DOHH2 (cell line): ENCODE measurements around the gene LSAMP.

Experiments used
- EZH2phosphoT487 ChIP-seq: fragments of 200-600 bp; sonication (generic); IDR thresholded peaks from 2 replicates; pipeline ENCODE4 v1.6.1; 2017; ENCODE audit warnings: borderline replicate concordance, mild to moderate bottlenecking, antibody characterized with exemption, low read length, moderate library complexity, mixed read lengths
- TF ChIP-seq, protein P1 (sequence below): fragments of 200-600 bp; sonication (generic); IDR thresholded peaks from one replicate; pipeline ENCODE4 v1.5.1; 2014; ENCODE audit warnings: antibody characterized with exemption, mild to moderate bottlenecking, low read depth, low read length; ENCODE audit not compliant: poor library complexity, severe bottlenecking

DNA sequence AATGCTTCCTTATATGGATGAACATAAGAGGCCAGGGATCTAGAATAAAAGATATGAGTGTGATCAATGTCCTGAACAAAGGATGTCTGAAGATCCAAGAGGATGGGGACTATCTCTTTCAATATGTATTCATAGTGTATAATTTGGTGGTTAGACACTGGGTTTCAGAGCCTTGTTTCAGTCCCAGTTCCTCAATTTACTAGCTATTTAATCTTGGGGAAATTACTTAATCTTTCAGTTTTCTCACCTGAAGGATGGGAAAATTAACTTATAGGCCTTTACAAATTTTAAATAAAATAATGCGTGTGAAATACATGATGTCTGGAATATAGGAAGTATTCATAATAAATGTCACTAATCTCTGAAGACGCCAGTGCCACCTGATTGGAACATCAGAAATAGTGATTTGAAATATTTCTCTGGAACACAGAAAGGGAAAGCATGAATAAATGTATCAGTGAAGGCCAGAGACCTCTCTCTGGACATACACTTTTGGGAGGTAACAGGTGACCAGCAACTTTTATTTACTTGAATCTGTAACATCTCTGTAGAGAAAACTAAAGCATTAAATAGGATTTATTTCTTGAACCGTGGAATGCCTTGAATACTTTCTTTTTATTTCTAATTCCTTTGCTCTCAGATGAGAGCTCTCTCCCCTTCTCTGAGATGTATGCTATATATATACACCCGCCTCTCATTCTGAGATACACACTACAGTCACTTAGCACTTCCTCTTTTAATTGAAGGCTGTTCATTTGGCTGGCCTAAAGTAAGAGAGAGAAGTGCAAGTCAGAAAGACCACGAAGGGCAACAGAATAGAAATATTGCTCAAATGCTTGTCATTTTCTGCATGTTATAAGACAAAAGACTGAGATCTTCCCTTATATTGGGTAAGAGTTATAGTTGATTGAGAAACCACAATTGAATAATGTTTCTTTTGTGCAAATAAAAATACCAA, 407.1 kb downstream of the LSAMP start:
- TF ChIP-seq, protein P1, sequence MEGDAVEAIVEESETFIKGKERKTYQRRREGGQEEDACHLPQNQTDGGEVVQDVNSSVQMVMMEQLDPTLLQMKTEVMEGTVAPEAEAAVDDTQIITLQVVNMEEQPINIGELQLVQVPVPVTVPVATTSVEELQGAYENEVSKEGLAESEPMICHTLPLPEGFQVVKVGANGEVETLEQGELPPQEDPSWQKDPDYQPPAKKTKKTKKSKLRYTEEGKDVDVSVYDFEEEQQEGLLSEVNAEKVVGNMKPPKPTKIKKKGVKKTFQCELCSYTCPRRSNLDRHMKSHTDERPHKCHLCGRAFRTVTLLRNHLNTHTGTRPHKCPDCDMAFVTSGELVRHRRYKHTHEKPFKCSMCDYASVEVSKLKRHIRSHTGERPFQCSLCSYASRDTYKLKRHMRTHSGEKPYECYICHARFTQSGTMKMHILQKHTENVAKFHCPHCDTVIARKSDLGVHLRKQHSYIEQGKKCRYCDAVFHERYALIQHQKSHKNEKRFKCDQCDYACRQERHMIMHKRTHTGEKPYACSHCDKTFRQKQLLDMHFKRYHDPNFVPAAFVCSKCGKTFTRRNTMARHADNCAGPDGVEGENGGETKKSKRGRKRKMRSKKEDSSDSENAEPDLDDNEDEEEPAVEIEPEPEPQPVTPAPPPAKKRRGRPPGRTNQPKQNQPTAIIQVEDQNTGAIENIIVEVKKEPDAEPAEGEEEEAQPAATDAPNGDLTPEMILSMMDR = no peak
- TF ChIP-seq EZH2phosphoT487 = no peak
